HCT116 (cell line): ENCODE results near the gene ADA. TPM values are rescaled to one million over a fixed set of nuclear protein-coding genes. Genes with fewer than 3 reads are reported as not detected.

Source experiments
- ATAC-seq: fragments of 200-7000 bp; cut with Tn5 transposase; 2 replicates; pipeline ENCODE4 v1.9.1; 2020; ENCODE audit warnings: mild to moderate bottlenecking, moderate library complexity
- BruUV-seq: library from RNA; stranded (reverse); fragments of 400-500 nt; replicated peaks from 2 replicates; lab custom pipeline; 2021; lab: Mats Ljungman, UMichigan
- CTCF ChIA-PET: fragments of 300-600 bp; sonication (Branson Sonifier 250); formaldehyde crosslinking; loops from one replicate; lab custom pipeline; 2021; ENCODE audit warnings: antibody characterized with exemption; lab: Charles Lee
- POLR2A ChIA-PET: fragments of 300-600, 350-600 bp; sonication (Branson Sonifier 250); formaldehyde crosslinking; loops from one replicate; lab custom pipeline; 2021; ENCODE audit warnings: antibody characterized with exemption; lab: Charles Lee
- RAD21 ChIA-PET, 2 experiments: fragments of 300-600 bp; sonication (Branson Sonifier 250); formaldehyde crosslinking; loops; one replicate each; lab custom pipeline; 2023; ENCODE audit warnings: low total read pairs in 2 of 2; ENCODE audit not compliant: uncharacterized antibody in 2 of 2, unreplicated experiment in 2 of 2, low non-redundant PET in 1 of 2; lab: Charles Lee
- DNase-seq: peaks from one replicate; pipeline ENCODE4 v3.0.0-alpha.2; 2010; ENCODE audit warnings: low read depth, low spot score
- H2AFZ ChIP-seq: fragments of 200-600 bp; shearing (Covaris generic), sonication (generic); 2 replicates; pipeline ENCODE4 v1.6.1; 2017; ENCODE audit warnings: low read depth, mixed run types, mixed read lengths, antibody characterized with exemption, low read length; ENCODE audit not compliant: poor library complexity, severe bottlenecking
- H3K27ac ChIP-seq: 2 replicates; pipeline ENCODE4 v1.5.1; 2012; ENCODE audit warnings: low read depth, low read length
- H3K27me3 ChIP-seq: fragments of 200-600 bp; sonication (generic); 2 replicates; pipeline ENCODE4 v1.6.1; 2016; ENCODE audit warnings: mixed run types, low read length, mixed read lengths; ENCODE audit not compliant: insufficient read depth
- H3K36me3 ChIP-seq, 2 experiments: fragments of 200-500 bp in 1 of 2; fragments of 200-600 bp in 1 of 2; sonication (Bioruptor generic) in 1 of 2; sonication (generic) in 1 of 2; 2 replicates each; pipeline versions ENCODE4 v1.5.1 to v1.6.1; 2014 to 2016; ENCODE audit warnings: low read length in 2 of 2, inconsistent platforms in 1 of 2, mixed read lengths in 1 of 2, mixed run types in 1 of 2; ENCODE audit not compliant: insufficient read depth in 2 of 2, control insufficient read depth in 1 of 2
- H3K4me1 ChIP-seq, 2 experiments: fragments of 200-600 bp in 1 of 2; sonication (generic) in 1 of 2; 2 replicates each; pipeline versions ENCODE4 v1.5.1 to v1.6.1; 2012 to 2017; ENCODE audit warnings: low read length in 2 of 2, inconsistent platforms in 1 of 2, mild to moderate bottlenecking in 1 of 2, mixed read lengths in 1 of 2, mixed run types in 1 of 2, moderate library complexity in 1 of 2; ENCODE audit not compliant: insufficient read depth in 2 of 2, control insufficient read depth in 1 of 2
- H3K4me2 ChIP-seq: fragments of 200-600 bp; sonication (generic); 2 replicates; pipeline ENCODE4 v1.6.1; 2017; ENCODE audit warnings: mixed run types, low read length, mixed read lengths
- H3K4me3 ChIP-seq, 2 experiments: fragments of 200-600 bp in 1 of 2; sonication (generic) in 1 of 2; replicated peaks in 1 of 2; 2 replicates each; pipeline ENCODE4 v1.5.1; 2011 to 2016; ENCODE audit warnings: low read length in 2 of 2, control low read depth in 1 of 2, low read depth in 1 of 2, mild to moderate bottlenecking in 1 of 2, mixed read lengths in 1 of 2, mixed run types in 1 of 2
- H3K79me2 ChIP-seq: fragments of 200-600 bp; sonication (generic); 2 replicates; pipeline ENCODE4 v1.6.1; 2017; ENCODE audit warnings: mild to moderate bottlenecking, mixed run types, low read length, moderate library complexity, mixed read lengths; ENCODE audit not compliant: insufficient read depth
- H3K9ac ChIP-seq: fragments of 200-600 bp; sonication (generic); 2 replicates; pipeline ENCODE4 v1.6.1; 2016; ENCODE audit warnings: low read length, mixed read lengths
- H3K9me2 ChIP-seq: fragments of 200-600 bp; sonication (generic), shearing (Covaris generic); 2 replicates; pipeline ENCODE4 v1.6.1; 2017; ENCODE audit warnings: mixed run types, mild to moderate bottlenecking, moderate library complexity; ENCODE audit not compliant: insufficient read depth
- H3K9me3 ChIP-seq, 2 experiments: fragments of 200-500 bp in 1 of 2; fragments of 200-600 bp in 1 of 2; sonication (Bioruptor generic) in 1 of 2; sonication (generic) in 1 of 2; 2 replicates each; pipeline ENCODE4 v1.6.1; 2014 to 2017; ENCODE audit warnings: low read length in 2 of 2, mixed read lengths in 2 of 2, inconsistent platforms in 1 of 2, low read depth in 1 of 2, mild to moderate bottlenecking in 1 of 2, mixed run types in 1 of 2, moderate library complexity in 1 of 2; ENCODE audit not compliant: control insufficient read depth in 1 of 2, insufficient read depth in 1 of 2
- H4K20me1 ChIP-seq: fragments of 200-600 bp; sonication (generic), shearing (Covaris generic); 2 replicates; pipeline ENCODE4 v1.6.1; 2017; ENCODE audit warnings: mixed run types, mild to moderate bottlenecking, moderate library complexity; ENCODE audit not compliant: insufficient read depth
- CBX3 ChIP-seq: IDR thresholded peaks from 2 replicates; pipeline ENCODE4 v1.6.1; 2012; ENCODE audit warnings: low read depth
- CEBPB ChIP-seq: IDR thresholded peaks from 2 replicates; pipeline ENCODE4 v1.6.1; 2012; ENCODE audit warnings: low read depth
- EGR1 ChIP-seq: IDR thresholded peaks from 2 replicates; pipeline ENCODE4 v1.6.1; 2012; ENCODE audit warnings: low read depth
- ELF1 ChIP-seq: IDR thresholded peaks from 2 replicates; pipeline ENCODE4 v1.6.1; 2012; ENCODE audit warnings: low read depth, borderline replicate concordance
- EZH2phosphoT487 ChIP-seq: fragments of 200-600 bp; IDR thresholded peaks from 2 replicates; pipeline ENCODE4 v1.6.1; 2018; ENCODE audit warnings: antibody characterized with exemption, borderline replicate concordance
- POLR2A ChIP-seq: IDR thresholded peaks from 2 replicates; pipeline ENCODE4 v1.7.0; 2011; ENCODE audit warnings: borderline replicate concordance; ENCODE audit not compliant: insufficient read depth, insufficient read length; ENCODE audit errors: extremely low read depth
- REST ChIP-seq: IDR thresholded peaks from 2 replicates; pipeline ENCODE4 v1.6.1; 2012; ENCODE audit warnings: low read depth
- SIN3A ChIP-seq: IDR thresholded peaks from 2 replicates; pipeline ENCODE4 v1.6.1; 2012; ENCODE audit warnings: low read depth
- ZBTB33 ChIP-seq: IDR thresholded peaks from 2 replicates; pipeline ENCODE4 v1.6.1; 2011; ENCODE audit warnings: mild to moderate bottlenecking, low read length, moderate library complexity; ENCODE audit not compliant: insufficient replicate concordance; ENCODE audit errors: extremely low read depth
- ZFX ChIP-seq: fragments of 450-650 bp; IDR thresholded peaks from 2 replicates; pipeline ENCODE4 v1.6.1; 2017
- ZNF274 ChIP-seq: fragments of 200-500 bp; sonication (Bioruptor generic); IDR thresholded peaks from 2 replicates; pipeline ENCODE4 v1.6.1; 2014; ENCODE audit warnings: mild to moderate bottlenecking, low read depth, low read length, inconsistent platforms
- intact Hi-C: fragments of 100-400 bp; cut with micrococcal nuclease; formaldehyde crosslinking; loops from 2 replicates; pipeline ENCODE4 v1.10.0; 2022
- total RNA-seq: library from RNA; stranded (reverse); gene quantifications from one replicate; pipeline ENCODE4 v1.2.1, GENCODE V29; 2021; ENCODE audit not compliant: unreplicated experiment
- TF ChIP-seq, protein P1 (sequence below): IDR thresholded peaks from 2 replicates; pipeline ENCODE4 v1.6.1; 2012
- TF ChIP-seq, protein P2 (sequence below): IDR thresholded peaks from 2 replicates; pipeline ENCODE4 v1.6.1; 2012

Gene ADA
- total RNA-seq, 1 experiment from 2014 or later = 25.9 TPM

GRCh38 chr20:44649976-44650375, 1.5 kb downstream of the ADA start:
- Histone ChIP-seq H3K9me2 (no peaks in the 10 kb centered on the region), H2AFZ (no peak overlapping the region), H4K20me1 (no peaks in the 10 kb centered on the region), H3K4me3 (no peak overlapping the region), H3K27me3 (no peaks in the 10 kb centered on the region), H3K4me2 (peak overlapping the region; percentile 98; the same call in 1 of the 2 replicates), H3K4me1 (peaks cover 11 to 16% of the 10 kb centered on the region in 2 experiments; a peak in 3 of 4 replicates), H3K79me2 (no peaks in the 10 kb centered on the region), H3K27ac (no peak overlapping the region), H3K9me3 (no peaks in the 10 kb centered on the region), H3K9ac (no peak overlapping the region), H3K36me3 (no peaks in the 10 kb centered on the region)
- BruUV-seq = TSS peak; percentile 41
- intact Hi-C loops = no loop called here
- ChIA-PET POLR2A (interaction anchor here (0.5 kb wide), 1 partner anchor 71 kb away, joined by 4 read pairs; no protein-coding TSS in a partner anchor), RAD21 (no interaction called here), CTCF (no interaction called here)
- no peak for TF ChIP-seq ELF1
- TF ChIP-seq REST = no peak
- no peak for TF ChIP-seq CEBPB
- TF ChIP-seq ZBTB33 = no peak
- TF ChIP-seq, protein P1, sequence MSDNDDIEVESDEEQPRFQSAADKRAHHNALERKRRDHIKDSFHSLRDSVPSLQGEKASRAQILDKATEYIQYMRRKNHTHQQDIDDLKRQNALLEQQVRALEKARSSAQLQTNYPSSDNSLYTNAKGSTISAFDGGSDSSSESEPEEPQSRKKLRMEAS = no peak
- TF ChIP-seq, protein P2, sequence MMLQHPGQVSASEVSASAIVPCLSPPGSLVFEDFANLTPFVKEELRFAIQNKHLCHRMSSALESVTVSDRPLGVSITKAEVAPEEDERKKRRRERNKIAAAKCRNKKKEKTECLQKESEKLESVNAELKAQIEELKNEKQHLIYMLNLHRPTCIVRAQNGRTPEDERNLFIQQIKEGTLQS = no peak
- TF ChIP-seq EZH2phosphoT487 = no peak
- no peak for TF ChIP-seq ZNF274
- no peak for TF ChIP-seq SIN3A
- no peak for TF ChIP-seq CBX3
- TF ChIP-seq EGR1 = no peak
- no peak for TF ChIP-seq ZFX
- TF ChIP-seq POLR2A = no peak
- DNase-seq = no peak
- ATAC-seq = no peak
